ENCODE results near the gene JADE2. TPM values are rescaled to one million over a fixed set of nuclear protein-coding genes. Genes with fewer than 3 reads are reported as not detected.

The JADE2 gene
- total and polyA plus RNA-seq, 8 donors = 6.2 to 109 (median 26.4) TPM

DNA sequence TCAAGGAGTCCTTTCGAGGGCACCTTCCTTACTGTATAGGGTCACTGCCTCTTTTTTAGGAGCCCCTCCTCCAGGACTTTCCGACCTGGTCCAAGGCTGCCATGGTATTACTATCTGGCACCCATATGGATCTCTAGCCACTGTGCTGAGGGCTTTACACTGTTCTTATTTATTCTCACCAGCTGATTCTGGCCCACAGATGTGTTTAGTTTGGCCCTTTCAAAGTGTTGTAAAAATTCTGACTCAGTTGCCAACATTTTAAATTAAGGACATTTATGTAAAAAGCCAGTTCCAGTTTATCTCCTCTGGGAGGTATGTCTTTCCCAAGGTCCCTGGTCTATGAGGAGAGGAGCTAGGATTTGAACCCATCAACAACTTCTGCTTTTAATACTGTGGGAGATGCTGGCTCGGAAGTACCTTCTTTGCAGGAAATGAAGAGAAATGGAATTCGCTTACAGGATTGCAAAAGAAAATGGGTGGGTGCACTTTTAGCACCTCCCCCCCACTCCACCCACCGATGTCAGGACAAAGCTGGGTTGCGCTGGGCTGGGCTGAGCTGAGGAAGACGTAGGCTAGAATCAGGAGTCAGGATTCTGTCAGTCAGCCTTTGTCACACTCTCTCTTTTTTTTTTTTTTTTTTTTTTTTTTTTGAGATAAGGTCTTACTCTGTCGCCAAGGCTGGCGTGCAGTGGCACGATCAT, 7.8 kb downstream of the JADE2 start:
- H3K9me3 ChIP-seq = no peaks in the 10 kb centered on the region
- peaks cover 63 to 92% (median 77%) of the 10 kb centered on the region in 4 donors for H3K4me1 ChIP-seq
- no peak for DNase-seq
- H3K36me3 ChIP-seq = peaks cover 20 to 39% (median 30%) of the 10 kb centered on the region in 4 donors
- no peak overlapping the region for H3K4me3 ChIP-seq
- no peaks in the 10 kb centered on the region for H3K27me3 ChIP-seq
- intact Hi-C loops (cut with DNase I; ENCODE audit: low total_unique reads) = no loop called here
- TF ChIP-seq, protein P1, sequence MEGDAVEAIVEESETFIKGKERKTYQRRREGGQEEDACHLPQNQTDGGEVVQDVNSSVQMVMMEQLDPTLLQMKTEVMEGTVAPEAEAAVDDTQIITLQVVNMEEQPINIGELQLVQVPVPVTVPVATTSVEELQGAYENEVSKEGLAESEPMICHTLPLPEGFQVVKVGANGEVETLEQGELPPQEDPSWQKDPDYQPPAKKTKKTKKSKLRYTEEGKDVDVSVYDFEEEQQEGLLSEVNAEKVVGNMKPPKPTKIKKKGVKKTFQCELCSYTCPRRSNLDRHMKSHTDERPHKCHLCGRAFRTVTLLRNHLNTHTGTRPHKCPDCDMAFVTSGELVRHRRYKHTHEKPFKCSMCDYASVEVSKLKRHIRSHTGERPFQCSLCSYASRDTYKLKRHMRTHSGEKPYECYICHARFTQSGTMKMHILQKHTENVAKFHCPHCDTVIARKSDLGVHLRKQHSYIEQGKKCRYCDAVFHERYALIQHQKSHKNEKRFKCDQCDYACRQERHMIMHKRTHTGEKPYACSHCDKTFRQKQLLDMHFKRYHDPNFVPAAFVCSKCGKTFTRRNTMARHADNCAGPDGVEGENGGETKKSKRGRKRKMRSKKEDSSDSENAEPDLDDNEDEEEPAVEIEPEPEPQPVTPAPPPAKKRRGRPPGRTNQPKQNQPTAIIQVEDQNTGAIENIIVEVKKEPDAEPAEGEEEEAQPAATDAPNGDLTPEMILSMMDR (IDR thresholded peaks at IDR 0.05) = no peak
- TF ChIP-seq EP300 (IDR thresholded peaks at IDR 0.05) = no peak
- no peak for TF ChIP-seq POLR2AphosphoS5 (IDR thresholded peaks at IDR 0.05)
- no peak for TF ChIP-seq POLR2A (IDR thresholded peaks at IDR 0.05)
- 57 to 72% (median 60%) methylated on average over 10 of the region's 10 CpGs for WGBS, 5 donors
- H3K27ac ChIP-seq = peak overlapping the region in 4 of 5 donors; percentile 14 to 99 (median 52)

DNA sequence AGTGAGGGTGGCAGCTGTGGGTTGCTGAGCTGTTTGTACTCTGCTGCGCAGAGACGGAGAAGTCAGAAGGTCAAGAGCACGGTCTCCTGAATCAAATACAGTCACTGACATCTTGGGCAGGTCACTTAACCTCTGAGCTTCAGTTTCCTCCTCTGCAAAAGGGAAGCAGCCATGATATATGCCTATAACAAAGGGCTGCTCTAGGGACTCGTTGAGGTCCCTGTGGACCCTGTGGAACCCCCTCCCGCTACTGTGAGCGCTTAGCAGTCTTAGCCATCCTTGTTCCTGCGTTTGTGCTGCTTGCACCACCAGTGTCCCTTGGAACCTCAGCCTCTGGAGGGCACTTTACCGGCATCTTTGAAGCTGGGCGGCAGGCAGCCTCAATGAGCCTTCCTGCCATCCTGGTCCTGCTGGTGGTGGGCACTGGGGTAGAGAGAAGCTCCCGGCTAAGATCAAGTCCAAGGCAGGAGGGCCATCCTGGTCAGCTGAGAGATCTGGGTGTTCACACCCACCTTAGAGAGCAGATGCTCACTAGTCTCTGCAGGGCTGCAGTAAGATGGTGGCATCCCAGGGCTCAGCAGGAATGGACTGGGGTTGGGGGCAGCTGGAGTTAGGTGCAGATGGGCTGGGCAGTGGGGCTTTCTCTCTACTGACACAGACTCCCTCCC, 8.7 kb downstream of the JADE2 start:
- 75 to 88% (median 82%) methylated on average over 10 of the region's 10 CpGs for WGBS, 5 donors
- no peak overlapping the region for H3K4me3 ChIP-seq
- peak overlapping the region in 3 of 5 donors; percentile 2 to 53 (median 14) for H3K27ac ChIP-seq
- H3K4me1 ChIP-seq = peaks cover 54 to 83% (median 68%) of the 10 kb centered on the region in 4 donors
- TF ChIP-seq POLR2AphosphoS5 (IDR thresholded peaks at IDR 0.05) (no peak), EP300 (IDR thresholded peaks at IDR 0.05) (no peak), POLR2A (IDR thresholded peaks at IDR 0.05) (no peak)
- TF ChIP-seq, protein P1 (IDR thresholded peaks at IDR 0.05) = no peak
- intact Hi-C loops (cut with DNase I; ENCODE audit: low total_unique reads) = no loop called here
- H3K27me3 ChIP-seq = no peaks in the 10 kb centered on the region
- no peaks in the 10 kb centered on the region for H3K9me3 ChIP-seq
- H3K36me3 ChIP-seq = peaks cover 30 to 47% (median 40%) of the 10 kb centered on the region in 4 donors
- no peak for DNase-seq

DNA sequence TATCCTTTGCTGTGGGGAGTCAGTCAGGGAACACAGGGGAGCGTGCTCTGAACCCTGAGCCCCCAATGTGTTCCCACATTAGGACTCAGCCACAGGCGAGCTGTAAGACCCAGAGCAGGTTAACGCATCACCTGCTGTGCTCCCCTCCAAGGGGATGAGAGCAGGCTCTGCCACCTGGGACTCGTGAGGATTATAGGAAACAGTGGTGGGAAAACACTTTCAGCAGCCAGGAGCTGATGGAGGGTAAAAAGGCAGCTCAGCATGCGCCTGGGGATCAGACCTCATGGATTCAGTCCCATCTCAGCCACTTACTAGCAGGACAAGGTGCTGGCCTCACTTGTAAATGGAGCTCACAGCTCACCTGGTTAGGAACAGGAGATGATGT, 9.2 kb downstream of the JADE2 start:
- peaks cover 49 to 78% (median 62%) of the 10 kb centered on the region in 4 donors for H3K4me1 ChIP-seq
- intact Hi-C loops (cut with DNase I; ENCODE audit: low total_unique reads) = no loop called here
- TF ChIP-seq POLR2AphosphoS5 (IDR thresholded peaks at IDR 0.05) = no peak
- TF ChIP-seq, protein P1 (IDR thresholded peaks at IDR 0.05) = no peak
- H3K27me3 ChIP-seq = no peaks in the 10 kb centered on the region
- no peak for DNase-seq
- H3K9me3 ChIP-seq = no peaks in the 10 kb centered on the region
- no peak overlapping the region for H3K4me3 ChIP-seq
- H3K27ac ChIP-seq = no peak overlapping the region
- 89 to 98% (median 93%) methylated on average over 3 to 5 of the region's 5 CpGs for WGBS, 5 donors
- peaks cover 35 to 52% (median 45%) of the 10 kb centered on the region in 4 donors for H3K36me3 ChIP-seq

DNA sequence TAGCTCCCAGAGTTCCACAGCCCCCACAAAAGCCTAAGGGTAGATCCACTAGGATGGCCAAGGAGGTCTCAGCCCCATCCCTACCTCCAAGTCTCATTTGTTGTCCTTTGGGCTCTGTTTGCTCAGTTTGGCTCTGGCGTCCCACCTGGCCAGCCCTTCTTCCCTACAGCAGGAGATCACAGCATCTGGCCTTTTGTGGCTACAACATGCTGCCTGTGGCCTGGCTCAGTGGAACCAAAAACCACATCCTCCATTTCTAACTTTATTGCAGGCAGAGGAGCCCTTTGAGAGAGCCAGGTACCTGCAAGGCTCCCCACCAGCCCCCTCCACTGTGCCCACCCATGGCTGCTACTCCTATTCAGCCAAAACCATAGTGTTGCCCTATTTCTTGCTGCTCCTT, 11.4 kb downstream of the JADE2 start:
- H3K4me3 ChIP-seq = no peak overlapping the region
- TF ChIP-seq POLR2AphosphoS5 (IDR thresholded peaks at IDR 0.05) (no peak), EP300 (IDR thresholded peaks at IDR 0.05) (no peak), POLR2A (IDR thresholded peaks at IDR 0.05) (no peak)
- TF ChIP-seq, protein P1 (IDR thresholded peaks at IDR 0.05) = no peak
- H3K9me3 ChIP-seq = no peaks in the 10 kb centered on the region
- no peak overlapping the region for H3K27ac ChIP-seq
- peaks cover 56 to 74% (median 66%) of the 10 kb centered on the region in 4 donors for H3K36me3 ChIP-seq
- intact Hi-C loops (cut with DNase I; ENCODE audit: low total_unique reads) = no loop called here
- H3K27me3 ChIP-seq = no peaks in the 10 kb centered on the region
- WGBS, 5 donors = 14 to 88% (median 38%) methylated on average over 1 of the region's 1 CpG
- no peak for DNase-seq
- H3K4me1 ChIP-seq = peaks cover 27 to 57% (median 45%) of the 10 kb centered on the region in 4 donors

Data from stomach (tissue), 9 donors.